Body of pancreas (tissue), 4 donors: ENCODE data around the gene FHOD3. TPM values are rescaled to one million over a fixed set of nuclear protein-coding genes. Genes with fewer than 3 reads are reported as not detected.

Experiments
- ATAC-seq: fragments of 150-250 bp; one replicate; pipeline ENCODE4 v1.9.1; 2016
- DNase-seq, 4 donors: peaks; one replicate each; pipeline ENCODE4 v3.0.0-alpha.2; 2019
- H3K27ac ChIP-seq, 4 donors: fragments of 200-600 bp; sonication (generic); 1 replicate in 3 of 4; 2 replicates in 1 of 4; pipeline versions ENCODE4 v1.5.1 to v1.6.1; 2016 to 2019; ENCODE audit warnings: mild to moderate bottlenecking in 1 of 4, mixed read lengths in 1 of 4, moderate library complexity in 1 of 4
- H3K27me3 ChIP-seq, 2 donors: fragments of 200-600 bp; sonication (generic); one replicate each; pipeline ENCODE4 v1.6.0; 2016; ENCODE audit warnings: mild to moderate bottlenecking in 1 of 2
- H3K36me3 ChIP-seq, 2 donors: fragments of 200-600 bp; sonication (generic); replicated peaks in 1 of 2; 2 replicates each; pipeline ENCODE4 v1.5.1; 2016; ENCODE audit warnings: low read depth in 2 of 2; ENCODE audit not compliant: insufficient read depth in 1 of 2
- H3K4me1 ChIP-seq: fragments of 200-600 bp; sonication (generic); one replicate; pipeline ENCODE4 v1.6.0; 2016
- H3K4me3 ChIP-seq, 2 donors: fragments of 200-600 bp; sonication (generic); 1 replicate in 1 of 2; 2 replicates in 1 of 2; pipeline ENCODE4 v1.5.1; 2016 to 2019
- H3K9me3 ChIP-seq, 3 donors: fragments of 200-600 bp; sonication (generic); 1 replicate in 2 of 3; 2 replicates in 1 of 3; pipeline ENCODE4 v1.5.1; 2016
- CTCF ChIP-seq, 7 experiments: fragments of 450-650 bp in 4 of 7; fragments of 200-600 bp in 3 of 7; sonication (generic) in 3 of 7; IDR thresholded peaks; one replicate each; pipeline ENCODE4 v1.5.1; 2016 to 2019; ENCODE audit warnings: antibody characterized with exemption in 7 of 7
- POLR2A ChIP-seq, 3 donors: fragments of 450-650 bp; IDR thresholded peaks; one replicate each; pipeline ENCODE4 v1.6.1; 2016; ENCODE audit warnings: antibody characterized with exemption in 3 of 3, mild to moderate bottlenecking in 2 of 3
- WGBS, 2 donors: methylation state at CpG; one replicate each; pipeline ENCODE4 v1.1.5; 2017; 5-methylcytosine and 5-hydroxymethylcytosine counted together
- intact Hi-C: fragments of 100-400 bp; cut with DNase I; formaldehyde crosslinking; loops from one replicate; pipeline ENCODE4 v1.15.1; 2023
- total RNA-seq, 2 donors: library from RNA; depleted of rRNA; stranded (reverse); fragments of >200 nt; gene quantifications; one replicate each; pipeline ENCODE4 v1.1.0, GENCODE V29; 2016

The FHOD3 gene
- total RNA-seq, 2 donors from 2014 or later: 0.52 to 2.0 TPM

- H3K9me3 ChIP-seq: no peaks in the 10 kb centered on the region
- intact Hi-C loops: loop anchor here (5.0 kb wide), 1 partner anchor 113 kb away; no protein-coding TSS in a partner anchor
- H3K27me3 ChIP-seq: no peaks in the 10 kb centered on the region
- 91 to 96% methylated on average over 2 of the region's 2 CpGs for WGBS, 2 donors
- peaks cover 4% of the 10 kb centered on the region for H3K4me1 ChIP-seq
- ATAC-seq: no peak
- peaks cover 0 to 13% of the 10 kb centered on the region in 2 donors for H3K36me3 ChIP-seq
- no peak overlapping the region for H3K27ac ChIP-seq
- no peak for DNase-seq
- TF ChIP-seq CTCF (IDR thresholded peaks at IDR 0.05) (no peak), POLR2A (IDR thresholded peaks at IDR 0.05) (no peak)
- H3K4me3 ChIP-seq: no peak overlapping the region
These were observed 507.6 kb downstream of the FHOD3 start for GRCh38 chr18:36805105-36805504.

- WGBS, 2 donors: 75 to 88% methylated on average over 2 of the region's 2 CpGs
- H3K4me1 ChIP-seq: peaks cover 4% of the 10 kb centered on the region
- H3K9me3 ChIP-seq: no peaks in the 10 kb centered on the region
- H3K27me3 ChIP-seq: no peaks in the 10 kb centered on the region
- DNase-seq (no peak), ATAC-seq (no peak)
- no peak overlapping the region for H3K27ac ChIP-seq
- peaks cover 0 to 10% of the 10 kb centered on the region in 2 donors for H3K36me3 ChIP-seq
- no peak for TF ChIP-seq POLR2A (IDR thresholded peaks at IDR 0.05)
- TF ChIP-seq CTCF (IDR thresholded peaks at IDR 0.05): no peak
- intact Hi-C loops: loop anchor here (5.0 kb wide), 1 partner anchor 116 kb away; no protein-coding TSS in a partner anchor
- no peak overlapping the region for H3K4me3 ChIP-seq
These were observed 511.2 kb downstream of the FHOD3 start for GRCh38 chr18:36808681-36809080.

DNA sequence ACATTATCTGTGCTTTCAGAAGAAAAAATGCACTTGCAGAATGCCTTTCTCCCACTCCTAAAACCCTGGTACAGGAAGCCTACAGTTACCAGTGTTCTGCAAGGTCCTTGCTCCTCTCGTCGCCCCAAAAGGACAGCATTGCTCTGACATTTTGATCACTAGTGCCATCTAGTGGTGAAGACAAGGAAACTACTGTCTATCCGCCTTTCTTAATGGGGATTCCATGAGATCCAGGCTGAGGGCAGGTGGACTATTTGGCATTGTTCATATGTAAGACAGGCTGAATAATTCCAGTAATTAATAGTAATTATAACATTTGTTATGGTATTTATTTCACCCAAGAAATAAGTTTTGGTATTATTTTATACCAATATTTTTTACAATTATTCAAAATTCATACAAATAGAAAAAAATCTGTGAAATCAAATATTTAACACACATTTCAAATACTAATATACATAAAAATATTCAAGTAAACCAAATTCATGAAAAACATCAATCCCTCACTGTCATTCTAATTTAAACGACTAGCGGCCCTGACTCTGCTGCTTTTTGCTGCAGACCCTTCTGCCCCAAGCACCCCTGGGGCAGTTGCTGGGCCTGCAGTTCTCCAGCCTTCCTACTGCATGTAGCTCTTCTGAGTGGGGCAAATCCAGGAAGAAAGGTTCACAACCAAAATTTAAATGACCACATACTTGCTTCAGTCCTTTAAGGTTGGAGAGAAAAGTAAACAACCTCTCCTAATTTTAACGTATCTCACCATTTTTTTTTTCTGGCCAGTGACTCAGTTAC is 512.3 kb downstream of the FHOD3 start:
- no peak overlapping the region for H3K4me3 ChIP-seq
- peaks cover 6% of the 10 kb centered on the region for H3K4me1 ChIP-seq
- H3K27me3 ChIP-seq: no peaks in the 10 kb centered on the region
- intact Hi-C loops: loop anchor here (5.0 kb wide), 1 partner anchor 117 kb away; no protein-coding TSS in a partner anchor
- ATAC-seq (peak; percentile 87), DNase-seq (peak; percentile 26 to 61 (median 52))
- WGBS, 2 donors: 37 to 40% methylated on average over 6 of the region's 6 CpGs
- TF ChIP-seq CTCF (IDR thresholded peaks at IDR 0.05) (peak; percentile 61 to 82 (median 72)), POLR2A (IDR thresholded peaks at IDR 0.05) (no peak)
- peaks cover 0 to 11% of the 10 kb centered on the region in 2 donors for H3K36me3 ChIP-seq
- H3K27ac ChIP-seq: no peak overlapping the region
- no peaks in the 10 kb centered on the region for H3K9me3 ChIP-seq

GRCh38 chr18:36811430-36811829 is 513.9 kb downstream of the FHOD3 start:
- intact Hi-C loops: no loop called here
- ATAC-seq: no peak
- no peaks in the 10 kb centered on the region for H3K9me3 ChIP-seq
- H3K4me1 ChIP-seq: peaks cover 13% of the 10 kb centered on the region
- WGBS, 2 donors: 57 to 74% methylated on average over 3 of the region's 3 CpGs
- DNase-seq: no peak
- peaks cover 0 to 9% of the 10 kb centered on the region in 2 donors for H3K36me3 ChIP-seq
- H3K27me3 ChIP-seq: no peaks in the 10 kb centered on the region
- no peak overlapping the region for H3K27ac ChIP-seq
- H3K4me3 ChIP-seq: no peak overlapping the region
- no peak for TF ChIP-seq POLR2A (IDR thresholded peaks at IDR 0.05)
- no peak for TF ChIP-seq CTCF (IDR thresholded peaks at IDR 0.05)
